CD4-positive, alpha-beta T cell treated with Interleukin-6 for 4 hours (primary cell): ENCODE measurements around the gene SMIM36.
"Not testable (repeated sequence)": the region's sequence is repeated elsewhere in the genome, so short reads cannot be mapped to it uniquely, and the experiment has no call there.

Experiments used
- DNase-seq: peaks from one replicate; pipeline ENCODE4 v3.0.0-alpha.2; 2020; ENCODE audit warnings: mixed read lengths

The SMIM36 gene

GRCh38 chr17:55500103-55500502, 11.1 kb downstream of the SMIM36 start:
- no peak for DNase-seq

GRCh38 chr17:55496094-55496881, 15.0 kb downstream of the SMIM36 start:
- DNase-seq: no peak

- DNase-seq: no peak
These were observed 16.0 kb downstream of the SMIM36 start for GRCh38 chr17:55495239-55495638.

GRCh38 chr17:55492781-55493341, 18.4 kb downstream of the SMIM36 start:
- no peak for DNase-seq

GRCh38 chr17:55490376-55490775, 20.9 kb downstream of the SMIM36 start:
- DNase-seq: no peak

- DNase-seq: no peak
These were observed 23.4 kb downstream of the SMIM36 start for GRCh38 chr17:55487695-55488432.

- DNase-seq: no peak
These were observed 26.7 kb downstream of the SMIM36 start for GRCh38 chr17:55484575-55484974.

- DNase-seq: no peak
These were observed 28.5 kb downstream of the SMIM36 start for GRCh38 chr17:55482591-55483389.

- no peak for DNase-seq
These were observed 30.5 kb downstream of the SMIM36 start for GRCh38 chr17:55480631-55481315.

- DNase-seq: no peak
These were observed 31.3 kb downstream of the SMIM36 start for GRCh38 chr17:55479903-55480302.

GRCh38 chr17:55478971-55479370, 32.3 kb downstream of the SMIM36 start:
- no peak for DNase-seq

GRCh38 chr17:55466671-55467070, 44.6 kb downstream of the SMIM36 start:
- no peak for DNase-seq

- DNase-seq: not testable (repeated sequence)
These were observed 45.5 kb downstream of the SMIM36 start for GRCh38 chr17:55465771-55466170.

GRCh38 chr17:55463600-55463999, 47.7 kb downstream of the SMIM36 start:
- DNase-seq: no peak

- no peak for DNase-seq
These were observed 48.5 kb downstream of the SMIM36 start for GRCh38 chr17:55462711-55463110.

- DNase-seq: no peak
These were observed 49.0 kb downstream of the SMIM36 start for GRCh38 chr17:55462234-55462633.

- DNase-seq: no peak
These were observed 52.3 kb downstream of the SMIM36 start for GRCh38 chr17:55458978-55459377.

GRCh38 chr17:55458287-55458900, 52.9 kb downstream of the SMIM36 start:
- DNase-seq: no peak

- DNase-seq: no peak
These were observed 54.7 kb downstream of the SMIM36 start for GRCh38 chr17:55456307-55457240.

GRCh38 chr17:55454906-55455474, 56.3 kb downstream of the SMIM36 start:
- no peak for DNase-seq
